Kidney (tissue), 14 donors: ENCODE results near the gene RNF44. TPM values are rescaled to one million over a fixed set of nuclear protein-coding genes. Genes with fewer than 3 reads are reported as not detected.

Source experiments
- DNase-seq, 5 donors: peaks; one replicate each; pipeline ENCODE4 v3.0.0-alpha.2; 2013 to 2020
- FAIRE-seq: peaks from 2 replicates; lab custom pipeline; 2012; peaks lifted over from hg19 to GRCh38; lab: Jason Lieb, UNC
- H3K27ac ChIP-seq, 2 donors: one replicate each; pipeline ENCODE4 v1.7.0; 2013; ENCODE audit warnings: low read depth in 2 of 2, low read length in 2 of 2, inconsistent platforms in 1 of 2
- H3K27me3 ChIP-seq: one replicate; pipeline ENCODE4 v1.7.1; 2013; ENCODE audit warnings: low read length, inconsistent platforms; ENCODE audit not compliant: control insufficient read depth, insufficient read depth
- H3K36me3 ChIP-seq, 3 donors: one replicate each; pipeline versions ENCODE4 v1.7.0 to v1.7.1; 2013; ENCODE audit warnings: low read length in 3 of 3, control low read depth in 1 of 3, inconsistent platforms in 1 of 3; ENCODE audit not compliant: insufficient read depth in 3 of 3, control insufficient read depth in 2 of 3
- H3K4me1 ChIP-seq, 3 donors: one replicate each; pipeline versions ENCODE4 v1.7.0 to v1.7.1; 2013; ENCODE audit warnings: low read length in 3 of 3, inconsistent platforms in 1 of 3, low read depth in 1 of 3; ENCODE audit not compliant: control insufficient read depth in 2 of 3, insufficient read depth in 2 of 3
- H3K4me3 ChIP-seq, 3 donors: one replicate each; pipeline versions ENCODE4 v1.7.0 to v1.8.1; 2013; ENCODE audit warnings: low read length in 3 of 3, control low read depth in 1 of 3, inconsistent platforms in 1 of 3
- H3K9ac ChIP-seq, 3 donors: one replicate each; pipeline versions ENCODE4 v1.7.0 to v1.7.1; 2013; ENCODE audit warnings: low read length in 3 of 3, control low read depth in 1 of 3, inconsistent platforms in 1 of 3
- H3K9me3 ChIP-seq, 3 donors: one replicate each; pipeline versions ENCODE4 v1.7.0 to v1.7.1; 2013; ENCODE audit warnings: low read length in 3 of 3, control low read depth in 1 of 3, inconsistent platforms in 1 of 3; ENCODE audit not compliant: control insufficient read depth in 2 of 3, insufficient read depth in 1 of 3
- CTCF ChIP-seq: IDR thresholded peaks from 3 replicates; pipeline ENCODE4 v1.5.1; 2012; ENCODE audit warnings: mild to moderate bottlenecking, moderate library complexity, borderline replicate concordance; ENCODE audit not compliant: insufficient read depth; ENCODE audit errors: extremely low read depth
- intact Hi-C: fragments of 100-400 bp; cut with DNase I; formaldehyde crosslinking; loops from one replicate; pipeline ENCODE4 v1.11.1; 2022
- polyA plus RNA-seq: library from polyadenylated mRNA; stranded (reverse); fragments of 350-450 nt; fragmentation: Illumina TruSeq; extraction: RNeasy Lipid Tissue Mini Kit (QIAGEN cat#74804); gene quantifications from one replicate; pipeline ENCODE4 v1.2.3, GENCODE V29; 2014; ENCODE audit warnings: low read depth, low replicate concordance; ENCODE audit not compliant: insufficient read depth
- total RNA-seq: library from RNA; stranded (reverse); fragmentation: NEBNext Ultra II Directional; extraction: Animal tissue kit (Norgen Biotek cat#: 25700); gene quantifications from one replicate; pipeline ENCODE4 v1.2.1, GENCODE V29; 2021
- donor health status: control.
- donor health status: control.
- donor health status: control.
- donor health status: control.
- donor health status: control.
- donor health status: DM: yes; HTN: yes; CAD: no.
- donor health status: Normal renal cell carcinoma (clear cell type).

The RNF44 gene
- total and polyA plus RNA-seq, 2 donors from 2014 or later = 12.5 to 61.8 TPM

DNA sequence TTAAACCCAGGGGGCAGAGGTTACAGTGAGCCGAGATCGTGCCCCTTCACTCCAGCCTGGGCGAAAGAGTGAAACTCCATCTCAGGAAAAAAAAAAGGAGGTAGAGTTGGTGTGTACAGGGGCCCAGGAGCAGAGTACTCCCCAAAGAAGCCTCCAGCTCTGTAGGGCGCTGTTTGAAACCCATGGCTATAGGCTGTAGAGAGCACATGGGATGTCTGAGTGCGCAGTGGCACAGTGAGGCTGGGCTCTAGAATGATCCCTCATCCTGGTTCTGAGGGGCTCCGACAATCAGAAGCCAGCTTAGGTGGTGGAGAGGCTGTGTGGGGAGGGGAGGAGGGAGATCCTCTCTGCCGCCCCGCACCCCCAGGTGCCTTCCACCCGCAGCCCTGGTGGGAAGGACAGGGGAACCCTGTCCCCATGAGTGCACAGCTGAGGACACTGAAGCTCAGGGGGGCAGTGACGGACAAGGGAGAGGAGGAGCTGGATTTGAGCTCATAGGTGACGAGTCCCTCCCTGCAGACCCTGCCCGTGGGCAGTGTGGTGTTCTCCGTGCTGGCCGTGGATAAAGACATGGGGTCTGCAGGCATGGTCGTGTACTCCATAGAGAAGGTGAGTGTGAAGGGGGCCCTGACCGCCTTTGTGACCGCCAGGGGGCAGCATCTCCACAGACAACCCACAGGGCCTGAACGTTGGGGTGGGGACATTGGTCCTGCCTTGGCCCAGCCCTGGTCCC is 36.5 kb upstream of the RNF44 start:
- no peak overlapping the region for H3K4me3 ChIP-seq
- no peak overlapping the region for H3K27ac ChIP-seq
- peak; percentile 68 for TF ChIP-seq CTCF
- H3K4me1 ChIP-seq = no peaks in the 10 kb centered on the region
- no peaks in the 10 kb centered on the region for H3K27me3 ChIP-seq
- DNase-seq = peak; percentile 51 to 86 (median 72)
- no peaks in the 10 kb centered on the region for H3K36me3 ChIP-seq
- intact Hi-C loops = no loop called here
- no peak overlapping the region for H3K9ac ChIP-seq
- H3K9me3 ChIP-seq = no peaks in the 10 kb centered on the region
- FAIRE-seq = no peak

DNA sequence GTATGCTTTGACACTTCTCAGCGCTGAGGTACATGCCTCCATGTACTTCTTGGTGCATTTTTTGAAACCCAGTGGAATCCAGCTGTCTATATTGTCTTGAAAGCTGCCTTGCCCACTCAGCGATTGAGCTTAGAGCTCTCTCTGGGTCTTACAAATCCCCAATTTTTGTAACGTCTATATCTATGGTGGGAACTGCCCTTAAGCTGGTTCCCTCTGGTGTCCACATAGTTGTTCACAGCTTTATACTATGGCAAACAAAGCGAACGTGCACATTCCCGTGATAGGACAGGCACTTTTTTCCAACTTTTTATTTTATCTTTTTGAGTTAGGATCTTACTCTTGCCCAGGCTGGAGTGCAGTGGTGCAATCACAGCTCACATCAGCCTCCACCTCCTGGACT is 32.8 kb upstream of the RNF44 start:
- Histone ChIP-seq H3K27ac (no peak overlapping the region), H3K9ac (no peak overlapping the region), H3K9me3 (no peaks in the 10 kb centered on the region), H3K36me3 (no peaks in the 10 kb centered on the region), H3K4me3 (no peak overlapping the region), H3K4me1 (no peaks in the 10 kb centered on the region), H3K27me3 (no peaks in the 10 kb centered on the region)
- intact Hi-C loops = no loop called here
- no peak for DNase-seq
- FAIRE-seq = no peak
- no peak for TF ChIP-seq CTCF

GRCh38 chr5:176568657-176569056 is 31.5 kb upstream of the RNF44 start:
- intact Hi-C loops = no loop called here
- FAIRE-seq (no peak), DNase-seq (no peak)
- Histone ChIP-seq H3K36me3 (no peaks in the 10 kb centered on the region), H3K9ac (no peak overlapping the region), H3K4me1 (no peaks in the 10 kb centered on the region), H3K27ac (no peak overlapping the region), H3K4me3 (no peak overlapping the region), H3K9me3 (no peaks in the 10 kb centered on the region), H3K27me3 (no peaks in the 10 kb centered on the region)
- no peak for TF ChIP-seq CTCF
